HepG2 (cell line): Measurements from ENCODE around the gene XPNPEP3. TPM values are rescaled to one million over a fixed set of nuclear protein-coding genes. Genes with fewer than 3 reads are reported as not detected.

Experiments
- HNRNPUL1 ChIP-seq: fragments of 200-400 bp; formaldehyde crosslinking; IDR thresholded peaks from 2 replicates; pipeline ENCODE4 v1.6.1; 2017; ENCODE audit warnings: low read depth, mild to moderate bottlenecking, low read length, moderate library complexity
- ISX ChIP-seq: sonication (generic); formaldehyde crosslinking; conservative IDR thresholded peaks from 2 replicates; pipeline ENCODE4 v1.5.0; 2020; ENCODE audit warnings: missing genetic modification reagents
- KLF6 ChIP-seq: IDR thresholded peaks from 2 replicates; pipeline ENCODE4 v1.8.0; 2016; ENCODE audit warnings: missing biosample characterization, missing genetic modification reagents
- RNF219 ChIP-seq: sonication (generic); formaldehyde crosslinking; IDR thresholded peaks from 2 replicates; pipeline ENCODE4 v1.5.0; 2020; ENCODE audit warnings: mild to moderate bottlenecking, missing genetic modification reagents
- SIN3B ChIP-seq: fragments of 150-350 bp; IDR thresholded peaks from 2 replicates; pipeline ENCODE4 v1.6.1; 2014; ENCODE audit warnings: low read length
- ZNF235 ChIP-seq: sonication (generic); formaldehyde crosslinking; IDR thresholded peaks from 2 replicates; pipeline ENCODE4 v1.8.1; 2023; ENCODE audit warnings: mild to moderate bottlenecking, missing genetic modification reagents, borderline replicate concordance
- ZNF318 ChIP-seq: sonication (generic); formaldehyde crosslinking; IDR thresholded peaks from 2 replicates; pipeline ENCODE4 v1.4.0; 2020; ENCODE audit warnings: mild to moderate bottlenecking, missing genetic modification reagents
- polyA plus RNA-seq, 8 experiments: library from polyadenylated mRNA; depleted of rRNA in 3 of 8; stranded (reverse) in 7 of 8; unstranded in 1 of 8; fragments of >200 nt; fragmentation: Illumina TruSeq in 4 of 8; extraction: Trizol in 4 of 8; gene quantifications; 2 replicates each; pipeline versions ENCODE4 v1.2.1 to v1.2.3, GENCODE V29; 2011 to 2016; ENCODE audit warnings: low read depth in 4 of 8, missing spikeins in 1 of 8, mixed read lengths in 1 of 8; ENCODE audit not compliant: insufficient read depth in 1 of 8
- total RNA-seq, 5 experiments: library from RNA; depleted of rRNA; stranded (reverse); fragments of >200 nt; fragmentation: Illumina TruSeq; extraction: Trizol; gene quantifications; 2 replicates each; pipeline ENCODE4 v1.2.3, GENCODE V29; 2016; ENCODE audit warnings: low read depth in 1 of 5
- TF ChIP-seq, protein P1 (sequence below): sonication (generic); formaldehyde crosslinking; IDR thresholded peaks from 2 replicates; pipeline ENCODE4 v1.4.0; 2020; ENCODE audit warnings: missing genetic modification reagents
- TF ChIP-seq, protein P2 (sequence below): sonication (generic); formaldehyde crosslinking; IDR thresholded peaks from 2 replicates; pipeline ENCODE4 v1.4.0; 2020; ENCODE audit warnings: missing genetic modification reagents, borderline replicate concordance
- TF ChIP-seq, protein P3 (sequence below): sonication (generic); formaldehyde crosslinking; IDR thresholded peaks from 2 replicates; pipeline ENCODE4 v1.4.0; 2020; ENCODE audit warnings: mild to moderate bottlenecking, missing genetic modification reagents

The XPNPEP3 gene
- total and polyA plus RNA-seq, 2 of the 13 experiments (the other 11 are each of a cell fraction or from before 2014, with no cell fraction given), result 10.3 to 14.0 TPM

GRCh38 chr22:40939202-40939601, 82.3 kb downstream of the XPNPEP3 start (continued):
- no peak for TF ChIP-seq ISX
- TF ChIP-seq ZNF235 (CRISPR knock-in tag), result no peak
- TF ChIP-seq, protein P1, sequence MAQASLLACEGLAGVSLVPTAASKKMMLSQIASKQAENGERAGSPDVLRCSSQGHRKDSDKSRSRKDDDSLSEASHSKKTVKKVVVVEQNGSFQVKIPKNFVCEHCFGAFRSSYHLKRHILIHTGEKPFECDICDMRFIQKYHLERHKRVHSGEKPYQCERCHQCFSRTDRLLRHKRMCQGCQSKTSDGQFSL (CRISPR knock-in tag), result no peak
- TF ChIP-seq HNRNPUL1, result no peak
- TF ChIP-seq SIN3B, result no peak
- TF ChIP-seq RNF219, result no peak
- no peak for TF ChIP-seq KLF6 (CRISPR knock-in tag)
- TF ChIP-seq, protein P2, sequence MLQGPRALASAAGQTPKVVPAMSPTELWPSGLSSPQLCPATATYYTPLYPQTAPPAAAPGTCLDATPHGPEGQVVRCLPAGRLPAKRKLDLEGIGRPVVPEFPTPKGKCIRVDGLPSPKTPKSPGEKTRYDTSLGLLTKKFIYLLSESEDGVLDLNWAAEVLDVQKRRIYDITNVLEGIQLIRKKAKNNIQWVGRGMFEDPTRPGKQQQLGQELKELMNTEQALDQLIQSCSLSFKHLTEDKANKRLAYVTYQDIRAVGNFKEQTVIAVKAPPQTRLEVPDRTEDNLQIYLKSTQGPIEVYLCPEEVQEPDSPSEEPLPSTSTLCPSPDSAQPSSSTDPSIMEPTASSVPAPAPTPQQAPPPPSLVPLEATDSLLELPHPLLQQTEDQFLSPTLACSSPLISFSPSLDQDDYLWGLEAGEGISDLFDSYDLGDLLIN (CRISPR knock-in tag), result no peak
- TF ChIP-seq ZNF318 (CRISPR knock-in tag), result no peak
- TF ChIP-seq, protein P3, sequence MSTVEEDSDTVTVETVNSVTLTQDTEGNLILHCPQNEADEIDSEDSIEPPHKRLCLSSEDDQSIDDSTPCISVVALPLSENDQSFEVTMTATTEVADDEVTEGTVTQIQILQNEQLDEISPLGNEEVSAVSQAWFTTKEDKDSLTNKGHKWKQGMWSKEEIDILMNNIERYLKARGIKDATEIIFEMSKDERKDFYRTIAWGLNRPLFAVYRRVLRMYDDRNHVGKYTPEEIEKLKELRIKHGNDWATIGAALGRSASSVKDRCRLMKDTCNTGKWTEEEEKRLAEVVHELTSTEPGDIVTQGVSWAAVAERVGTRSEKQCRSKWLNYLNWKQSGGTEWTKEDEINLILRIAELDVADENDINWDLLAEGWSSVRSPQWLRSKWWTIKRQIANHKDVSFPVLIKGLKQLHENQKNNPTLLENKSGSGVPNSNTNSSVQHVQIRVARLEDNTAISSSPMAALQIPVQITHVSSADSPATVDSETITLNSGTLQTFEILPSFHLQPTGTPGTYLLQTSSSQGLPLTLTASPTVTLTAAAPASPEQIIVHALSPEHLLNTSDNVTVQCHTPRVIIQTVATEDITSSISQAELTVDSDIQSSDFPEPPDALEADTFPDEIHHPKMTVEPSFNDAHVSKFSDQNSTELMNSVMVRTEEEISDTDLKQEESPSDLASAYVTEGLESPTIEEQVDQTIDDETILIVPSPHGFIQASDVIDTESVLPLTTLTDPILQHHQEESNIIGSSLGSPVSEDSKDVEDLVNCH (CRISPR knock-in tag), result no peak
- TF ChIP-seq, all 625 proteins: peak for 0
